Type B pancreatic cell (in vitro differentiated cells): ENCODE data around the gene SPOCK1. TPM values are rescaled to one million over a fixed set of nuclear protein-coding genes. Genes with fewer than 3 reads are reported as not detected.
"Not testable (repeated sequence)": the region's sequence is repeated elsewhere in the genome, so short reads cannot be mapped to it uniquely, and the experiment has no call there.

Experiments
- DNase-seq: peaks from one replicate; pipeline ENCODE4 v3.0.0; 2021; ENCODE audit warnings: mixed read lengths; ENCODE audit not compliant: unreplicated experiment; ENCODE audit errors: extremely low spot score
- H3K27ac Mint-ChIP-seq: 2 replicates; pipeline ENCODE4 v1.8.0; 2021; ENCODE audit warnings: mild to moderate bottlenecking, mixed read lengths
- H3K27me3 Mint-ChIP-seq: 2 replicates; pipeline ENCODE4 v1.8.0; 2021; ENCODE audit warnings: mixed read lengths
- H3K36me3 Mint-ChIP-seq: 2 replicates; pipeline ENCODE4 v1.8.0; 2021; ENCODE audit warnings: mixed read lengths
- H3K4me1 Mint-ChIP-seq: one replicate; pipeline ENCODE4 v1.8.0; 2021; ENCODE audit warnings: mixed read lengths; ENCODE audit not compliant: unreplicated experiment
- H3K4me3 Mint-ChIP-seq: 2 replicates; pipeline ENCODE4 v1.8.0; 2021; ENCODE audit warnings: mild to moderate bottlenecking, mixed read lengths
- H3K9me3 Mint-ChIP-seq: 2 replicates; pipeline ENCODE4 v1.8.0; 2021; ENCODE audit warnings: mixed read lengths
- long read RNA-seq: library from polyadenylated mRNA; unstranded; transcript quantifications from one replicate; pipeline ENCODE4 v2.0.0, GENCODE V29; 2020
- total RNA-seq: library from RNA; stranded (reverse); gene quantifications from 2 replicates; pipeline ENCODE4 v1.2.1, GENCODE V29; 2021; ENCODE audit warnings: low replicate concordance
- TF ChIP-seq, protein P1 (sequence below): fragments of 200-600 bp; sonication (generic); conservative IDR thresholded peaks from 2 replicates; pipeline ENCODE4 v1.5.0; 2021; ENCODE audit warnings: antibody characterized with exemption, mild to moderate bottlenecking

SPOCK1 gene
- total RNA-seq = 19.7 and 45.1 TPM in 2 replicates
- long read RNA-seq = 0 reads

DNA sequence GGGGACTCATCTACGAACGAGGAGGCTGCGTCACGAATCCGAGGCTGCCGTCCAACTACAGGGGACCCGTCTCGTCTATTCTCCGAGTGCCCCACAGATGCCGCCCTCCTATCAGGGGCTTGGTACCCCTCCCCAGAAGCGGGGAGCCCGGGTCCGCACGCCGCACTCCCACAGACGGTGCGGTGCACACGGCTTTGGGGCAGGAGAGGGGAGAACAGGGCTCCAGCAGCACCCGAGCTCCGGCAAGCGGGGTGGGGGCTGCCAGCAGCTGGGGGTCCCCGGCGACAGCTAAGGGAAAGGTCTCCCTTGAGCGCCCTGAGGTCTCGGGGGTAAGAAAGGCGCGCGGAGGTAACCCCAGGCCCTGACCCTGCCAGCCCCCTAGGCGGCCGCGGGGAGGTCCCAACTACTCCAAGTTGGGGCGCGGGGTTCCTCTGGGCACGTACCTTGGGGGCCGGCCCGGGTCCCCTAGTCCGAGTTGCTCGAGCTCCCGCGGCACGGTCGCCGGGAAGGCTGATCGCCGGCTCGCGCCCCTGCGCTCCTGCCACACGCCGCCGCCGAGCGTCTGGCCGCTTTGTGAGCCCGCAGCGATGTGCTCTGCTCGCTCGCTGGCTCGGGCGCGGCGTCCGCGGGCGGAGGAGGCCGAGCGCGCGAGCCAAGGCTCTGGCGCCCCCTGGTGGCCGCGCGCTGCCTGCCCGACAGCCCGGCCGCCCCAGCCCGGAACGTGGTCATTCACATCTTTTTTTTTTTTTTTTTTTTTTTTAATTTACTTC, at the start of gene SPOCK1:
Gene SPOCK1 (minus strand): TSS at position 591 of the 770 bp plus-strand sequence.
- no peaks in the 10 kb centered on the region for H3K9me3 Mint-ChIP-seq
- H3K36me3 Mint-ChIP-seq = no peaks in the 10 kb centered on the region
- TF ChIP-seq, protein P1, sequence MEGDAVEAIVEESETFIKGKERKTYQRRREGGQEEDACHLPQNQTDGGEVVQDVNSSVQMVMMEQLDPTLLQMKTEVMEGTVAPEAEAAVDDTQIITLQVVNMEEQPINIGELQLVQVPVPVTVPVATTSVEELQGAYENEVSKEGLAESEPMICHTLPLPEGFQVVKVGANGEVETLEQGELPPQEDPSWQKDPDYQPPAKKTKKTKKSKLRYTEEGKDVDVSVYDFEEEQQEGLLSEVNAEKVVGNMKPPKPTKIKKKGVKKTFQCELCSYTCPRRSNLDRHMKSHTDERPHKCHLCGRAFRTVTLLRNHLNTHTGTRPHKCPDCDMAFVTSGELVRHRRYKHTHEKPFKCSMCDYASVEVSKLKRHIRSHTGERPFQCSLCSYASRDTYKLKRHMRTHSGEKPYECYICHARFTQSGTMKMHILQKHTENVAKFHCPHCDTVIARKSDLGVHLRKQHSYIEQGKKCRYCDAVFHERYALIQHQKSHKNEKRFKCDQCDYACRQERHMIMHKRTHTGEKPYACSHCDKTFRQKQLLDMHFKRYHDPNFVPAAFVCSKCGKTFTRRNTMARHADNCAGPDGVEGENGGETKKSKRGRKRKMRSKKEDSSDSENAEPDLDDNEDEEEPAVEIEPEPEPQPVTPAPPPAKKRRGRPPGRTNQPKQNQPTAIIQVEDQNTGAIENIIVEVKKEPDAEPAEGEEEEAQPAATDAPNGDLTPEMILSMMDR = peak; percentile 82
- no peaks in the 10 kb centered on the region for H3K4me1 Mint-ChIP-seq
- DNase-seq = peak; percentile 87
- H3K4me3 Mint-ChIP-seq = peak within 1 kb of the TSS; percentile 75
- peaks cover 36% of the 10 kb centered on the region for H3K27me3 Mint-ChIP-seq
- no peak within 1 kb of the TSS for H3K27ac Mint-ChIP-seq

DNA sequence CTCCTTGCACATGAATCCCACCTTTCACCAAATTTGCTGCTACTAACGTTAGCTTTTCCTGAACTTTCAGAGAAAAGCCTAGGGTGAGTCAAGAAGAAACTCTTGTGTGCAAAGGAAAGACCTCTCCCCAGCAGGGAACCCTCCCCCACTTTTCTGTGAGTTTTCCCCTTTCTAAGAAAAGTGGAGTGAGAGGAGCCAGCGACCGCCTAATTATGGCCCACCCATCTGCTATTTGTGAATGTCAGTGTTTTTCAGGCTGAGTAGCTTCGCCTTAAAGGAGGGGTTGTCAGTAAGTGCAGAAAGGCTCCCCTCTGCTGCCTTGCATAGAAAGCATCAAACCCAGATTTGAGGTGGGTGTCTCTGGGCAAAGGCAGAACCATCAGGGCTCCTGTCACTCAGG, 46.8 kb upstream of the SPOCK1 start:
- Mint-ChIP-seq H3K9me3 (peaks cover 5% of the 10 kb centered on the region), H3K4me1 (no peaks in the 10 kb centered on the region), H3K27ac (no peak overlapping the region), H3K36me3 (no peaks in the 10 kb centered on the region), H3K4me3 (no peak overlapping the region), H3K27me3 (peaks cover 28% of the 10 kb centered on the region)
- TF ChIP-seq, protein P1 = no peak
- DNase-seq = no peak

DNA sequence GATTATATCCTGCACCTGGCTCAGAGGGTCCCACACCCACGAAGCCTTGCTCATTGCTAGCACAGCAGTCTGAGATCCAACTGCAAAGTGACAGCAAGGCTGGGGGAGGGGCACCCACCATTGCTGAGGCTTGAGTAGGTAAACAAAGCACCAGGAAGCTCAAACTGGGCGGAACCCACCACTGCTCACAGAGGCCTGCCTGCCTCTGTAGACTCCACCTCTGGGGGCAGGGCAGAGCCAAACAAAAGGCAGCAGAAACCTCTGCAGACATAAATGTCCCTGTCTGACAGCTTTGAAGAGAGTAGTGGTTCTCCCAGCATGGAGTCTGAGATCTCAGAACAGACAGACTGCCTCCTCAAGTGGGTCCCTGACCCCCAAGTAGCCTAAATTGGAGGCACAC, 36.3 kb upstream of the SPOCK1 start:
- H3K36me3 Mint-ChIP-seq, H3K27ac Mint-ChIP-seq, H3K4me3 Mint-ChIP-seq, H3K9me3 Mint-ChIP-seq, DNase-seq, H3K4me1 Mint-ChIP-seq: not testable (repeated sequence)
- H3K27me3 Mint-ChIP-seq = peaks cover 20% of the 10 kb centered on the region

GRCh38 chr5:137533963-137534362, 34.8 kb upstream of the SPOCK1 start:
- no peak for DNase-seq

DNA sequence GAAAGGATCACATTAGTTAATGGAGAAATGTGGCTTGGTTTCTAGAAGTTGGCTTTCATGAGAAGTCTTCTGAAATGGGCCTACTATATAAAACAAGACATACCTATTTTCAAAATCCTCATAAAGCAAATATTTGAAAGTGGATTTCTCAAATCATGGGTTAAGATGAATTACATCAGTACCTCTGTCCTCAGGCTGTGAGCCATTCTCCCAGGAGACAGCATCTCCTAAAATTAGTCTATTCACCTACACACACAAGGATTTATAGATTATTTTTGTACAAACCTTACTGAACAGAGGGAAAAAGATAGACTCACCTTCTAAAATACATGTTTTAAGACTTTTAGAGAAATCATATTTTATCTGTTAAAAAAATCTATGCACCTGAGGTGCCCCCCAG, 32.1 kb upstream of the SPOCK1 start:
- no peak overlapping the region for H3K27ac Mint-ChIP-seq
- no peaks in the 10 kb centered on the region for H3K4me1 Mint-ChIP-seq

More at GRCh38 chr5:137533963-137534362, 34.8 kb upstream of the SPOCK1 start:
- H3K36me3 Mint-ChIP-seq = no peaks in the 10 kb centered on the region
- H3K27ac Mint-ChIP-seq = no peak overlapping the region
- peaks cover 8% of the 10 kb centered on the region for H3K9me3 Mint-ChIP-seq
- no peak overlapping the region for H3K4me3 Mint-ChIP-seq
- H3K27me3 Mint-ChIP-seq = peaks cover 15% of the 10 kb centered on the region
- H3K4me1 Mint-ChIP-seq = no peaks in the 10 kb centered on the region
- TF ChIP-seq, protein P1 = no peak

GRCh38 chr5:137521246-137521645, 22.1 kb upstream of the SPOCK1 start:
- no peak for DNase-seq
- Mint-ChIP-seq H3K27ac (no peak overlapping the region), H3K4me1 (no peaks in the 10 kb centered on the region), H3K36me3 (no peaks in the 10 kb centered on the region), H3K27me3 (peaks cover 17% of the 10 kb centered on the region), H3K9me3 (no peaks in the 10 kb centered on the region), H3K4me3 (no peak overlapping the region)
- TF ChIP-seq, protein P1 = no peak

More for the DNA sequence above, 32.1 kb upstream of the SPOCK1 start:
- DNase-seq = no peak
- no peaks in the 10 kb centered on the region for H3K36me3 Mint-ChIP-seq
- H3K4me3 Mint-ChIP-seq = no peak overlapping the region
- TF ChIP-seq, protein P1 = no peak
- peaks cover 20% of the 10 kb centered on the region for H3K27me3 Mint-ChIP-seq
- peaks cover 7% of the 10 kb centered on the region for H3K9me3 Mint-ChIP-seq
